PC-3 (cell line): ENCODE data around the gene C1QB.

Source experiments
- CTCF ChIP-seq: fragments of 300-600 bp; sonication (generic); conservative IDR thresholded peaks from 2 replicates; pipeline ENCODE4 v1.5.1; 2017; ENCODE audit warnings: antibody characterized with exemption, low read depth, mild to moderate bottlenecking, low read length
- EZH2phosphoT487 ChIP-seq: fragments of 300-600 bp; sonication (generic); IDR thresholded peaks from 2 replicates; pipeline ENCODE4 v1.6.1; 2018; ENCODE audit warnings: mild to moderate bottlenecking, antibody characterized with exemption, low read length, borderline replicate concordance

- TF ChIP-seq CTCF (no peak), EZH2phosphoT487 (no peak)
These were observed 11.8 kb upstream of the C1QB start for GRCh38 chr1:22641247-22641646.
